HCT116 (cell line): ENCODE results near the gene LTC4S. TPM values are rescaled to one million over a fixed set of nuclear protein-coding genes. Genes with fewer than 3 reads are reported as not detected.
A peak's percentile ranks its signal among the peaks of the same experiment; 100 is the strongest.

ENCODE experiments used
- ATAC-seq: fragments of 200-7000 bp; cut with Tn5 transposase; 2 replicates; pipeline ENCODE4 v1.9.1; 2020; ENCODE audit warnings: mild to moderate bottlenecking, moderate library complexity
- BruUV-seq: library from RNA; stranded (reverse); fragments of 400-500 nt; replicated peaks from 2 replicates; lab custom pipeline; 2021; lab: Mats Ljungman, UMichigan
- CTCF ChIA-PET: fragments of 300-600 bp; sonication (Branson Sonifier 250); formaldehyde crosslinking; loops from one replicate; lab custom pipeline; 2021; ENCODE audit warnings: antibody characterized with exemption; lab: Charles Lee
- POLR2A ChIA-PET: fragments of 300-600, 350-600 bp; sonication (Branson Sonifier 250); formaldehyde crosslinking; loops from one replicate; lab custom pipeline; 2021; ENCODE audit warnings: antibody characterized with exemption; lab: Charles Lee
- RAD21 ChIA-PET, 2 experiments: fragments of 300-600 bp; sonication (Branson Sonifier 250); formaldehyde crosslinking; loops; one replicate each; lab custom pipeline; 2023; ENCODE audit warnings: low total read pairs in 2 of 2; ENCODE audit not compliant: uncharacterized antibody in 2 of 2, unreplicated experiment in 2 of 2, low non-redundant PET in 1 of 2; lab: Charles Lee
- DNase-seq: peaks from one replicate; pipeline ENCODE4 v3.0.0-alpha.2; 2010; ENCODE audit warnings: low read depth, low spot score
- H2AFZ ChIP-seq: fragments of 200-600 bp; shearing (Covaris generic), sonication (generic); 2 replicates; pipeline ENCODE4 v1.6.1; 2017; ENCODE audit warnings: low read depth, mixed run types, mixed read lengths, antibody characterized with exemption, low read length; ENCODE audit not compliant: poor library complexity, severe bottlenecking
- H3K27ac ChIP-seq: 2 replicates; pipeline ENCODE4 v1.5.1; 2012; ENCODE audit warnings: low read depth, low read length
- H3K27me3 ChIP-seq: fragments of 200-600 bp; sonication (generic); 2 replicates; pipeline ENCODE4 v1.6.1; 2016; ENCODE audit warnings: mixed run types, low read length, mixed read lengths; ENCODE audit not compliant: insufficient read depth
- H3K36me3 ChIP-seq, 2 experiments: fragments of 200-500 bp in 1 of 2; fragments of 200-600 bp in 1 of 2; sonication (Bioruptor generic) in 1 of 2; sonication (generic) in 1 of 2; 2 replicates each; pipeline versions ENCODE4 v1.5.1 to v1.6.1; 2014 to 2016; ENCODE audit warnings: low read length in 2 of 2, inconsistent platforms in 1 of 2, mixed read lengths in 1 of 2, mixed run types in 1 of 2; ENCODE audit not compliant: insufficient read depth in 2 of 2, control insufficient read depth in 1 of 2
- H3K4me1 ChIP-seq, 2 experiments: fragments of 200-600 bp in 1 of 2; sonication (generic) in 1 of 2; 2 replicates each; pipeline versions ENCODE4 v1.5.1 to v1.6.1; 2012 to 2017; ENCODE audit warnings: low read length in 2 of 2, inconsistent platforms in 1 of 2, mild to moderate bottlenecking in 1 of 2, mixed read lengths in 1 of 2, mixed run types in 1 of 2, moderate library complexity in 1 of 2; ENCODE audit not compliant: insufficient read depth in 2 of 2, control insufficient read depth in 1 of 2
- H3K4me2 ChIP-seq: fragments of 200-600 bp; sonication (generic); 2 replicates; pipeline ENCODE4 v1.6.1; 2017; ENCODE audit warnings: mixed run types, low read length, mixed read lengths
- H3K4me3 ChIP-seq, 2 experiments: fragments of 200-600 bp in 1 of 2; sonication (generic) in 1 of 2; replicated peaks in 1 of 2; 2 replicates each; pipeline ENCODE4 v1.5.1; 2011 to 2016; ENCODE audit warnings: low read length in 2 of 2, control low read depth in 1 of 2, low read depth in 1 of 2, mild to moderate bottlenecking in 1 of 2, mixed read lengths in 1 of 2, mixed run types in 1 of 2
- H3K79me2 ChIP-seq: fragments of 200-600 bp; sonication (generic); 2 replicates; pipeline ENCODE4 v1.6.1; 2017; ENCODE audit warnings: mild to moderate bottlenecking, mixed run types, low read length, moderate library complexity, mixed read lengths; ENCODE audit not compliant: insufficient read depth
- H3K9ac ChIP-seq: fragments of 200-600 bp; sonication (generic); 2 replicates; pipeline ENCODE4 v1.6.1; 2016; ENCODE audit warnings: low read length, mixed read lengths
- H3K9me2 ChIP-seq: fragments of 200-600 bp; sonication (generic), shearing (Covaris generic); 2 replicates; pipeline ENCODE4 v1.6.1; 2017; ENCODE audit warnings: mixed run types, mild to moderate bottlenecking, moderate library complexity; ENCODE audit not compliant: insufficient read depth
- H3K9me3 ChIP-seq, 2 experiments: fragments of 200-500 bp in 1 of 2; fragments of 200-600 bp in 1 of 2; sonication (Bioruptor generic) in 1 of 2; sonication (generic) in 1 of 2; 2 replicates each; pipeline ENCODE4 v1.6.1; 2014 to 2017; ENCODE audit warnings: low read length in 2 of 2, mixed read lengths in 2 of 2, inconsistent platforms in 1 of 2, low read depth in 1 of 2, mild to moderate bottlenecking in 1 of 2, mixed run types in 1 of 2, moderate library complexity in 1 of 2; ENCODE audit not compliant: control insufficient read depth in 1 of 2, insufficient read depth in 1 of 2
- H4K20me1 ChIP-seq: fragments of 200-600 bp; sonication (generic), shearing (Covaris generic); 2 replicates; pipeline ENCODE4 v1.6.1; 2017; ENCODE audit warnings: mixed run types, mild to moderate bottlenecking, moderate library complexity; ENCODE audit not compliant: insufficient read depth
- CBX3 ChIP-seq: IDR thresholded peaks from 2 replicates; pipeline ENCODE4 v1.6.1; 2012; ENCODE audit warnings: low read depth
- CEBPB ChIP-seq: IDR thresholded peaks from 2 replicates; pipeline ENCODE4 v1.6.1; 2012; ENCODE audit warnings: low read depth
- EGR1 ChIP-seq: IDR thresholded peaks from 2 replicates; pipeline ENCODE4 v1.6.1; 2012; ENCODE audit warnings: low read depth
- ELF1 ChIP-seq: IDR thresholded peaks from 2 replicates; pipeline ENCODE4 v1.6.1; 2012; ENCODE audit warnings: low read depth, borderline replicate concordance
- EZH2 ChIP-seq: fragments of 200-600 bp; sonication (generic); IDR thresholded peaks from 2 replicates; pipeline ENCODE4 v1.6.1; 2017; ENCODE audit warnings: antibody characterized with exemption, mixed run types
- EZH2phosphoT487 ChIP-seq: fragments of 200-600 bp; IDR thresholded peaks from 2 replicates; pipeline ENCODE4 v1.6.1; 2018; ENCODE audit warnings: antibody characterized with exemption, borderline replicate concordance
- FOSL1 ChIP-seq: IDR thresholded peaks from 2 replicates; pipeline ENCODE4 v1.6.1; 2012; ENCODE audit warnings: low read depth
- JUND ChIP-seq: IDR thresholded peaks from 2 replicates; pipeline ENCODE4 v1.6.1; 2012
- POLR2A ChIP-seq: IDR thresholded peaks from 2 replicates; pipeline ENCODE4 v1.7.0; 2011; ENCODE audit warnings: borderline replicate concordance; ENCODE audit not compliant: insufficient read depth, insufficient read length; ENCODE audit errors: extremely low read depth
- RAD21 ChIP-seq: IDR thresholded peaks from 2 replicates; pipeline ENCODE4 v1.6.1; 2012; ENCODE audit warnings: low read depth, mild to moderate bottlenecking
- SIN3A ChIP-seq: IDR thresholded peaks from 2 replicates; pipeline ENCODE4 v1.6.1; 2012; ENCODE audit warnings: low read depth
- SP1 ChIP-seq: IDR thresholded peaks from 2 replicates; pipeline ENCODE4 v1.6.1; 2012; ENCODE audit warnings: low read depth
- SRF ChIP-seq: IDR thresholded peaks from 2 replicates; pipeline ENCODE4 v1.6.1; 2012; ENCODE audit warnings: low read depth
- YY1 ChIP-seq: IDR thresholded peaks from 2 replicates; pipeline ENCODE4 v1.6.1; 2011; ENCODE audit warnings: low read length, low read depth, moderate library complexity, mild to moderate bottlenecking; ENCODE audit not compliant: insufficient replicate concordance; ENCODE audit errors: extremely low read depth
- ZFX ChIP-seq: fragments of 450-650 bp; IDR thresholded peaks from 2 replicates; pipeline ENCODE4 v1.6.1; 2017
- intact Hi-C: fragments of 100-400 bp; cut with micrococcal nuclease; formaldehyde crosslinking; loops from 2 replicates; pipeline ENCODE4 v1.10.0; 2022
- total RNA-seq: library from RNA; stranded (reverse); gene quantifications from one replicate; pipeline ENCODE4 v1.2.1, GENCODE V29; 2021; ENCODE audit not compliant: unreplicated experiment
- TF ChIP-seq, protein P1 (sequence below): IDR thresholded peaks from 2 replicates; pipeline ENCODE4 v1.6.1; 2011; ENCODE audit warnings: mild to moderate bottlenecking, low read length, moderate library complexity; ENCODE audit not compliant: insufficient replicate concordance; ENCODE audit errors: extremely low read depth
- TF ChIP-seq, protein P2 (sequence below): IDR thresholded peaks from 2 replicates; pipeline ENCODE4 v1.6.1; 2012
- TF ChIP-seq, protein P3 (sequence below), 3 experiments: fragments of 200-600 bp in 1 of 3; sonication (generic) in 1 of 3; IDR thresholded peaks in 2 of 3; conservative IDR thresholded peaks in 1 of 3; 2 replicates each; pipeline ENCODE4 v1.5.1; 2012 to 2017; ENCODE audit warnings: low read depth in 2 of 3, low read length in 2 of 3, antibody characterized with exemption in 1 of 3, borderline replicate concordance in 1 of 3, control low read depth in 1 of 3, mild to moderate bottlenecking in 1 of 3, mixed read lengths in 1 of 3, mixed run types in 1 of 3, moderate library complexity in 1 of 3; ENCODE audit not compliant: insufficient read depth in 1 of 3
- TF ChIP-seq, protein P4 (sequence below): IDR thresholded peaks from 2 replicates; pipeline ENCODE4 v1.6.1; 2012

Gene LTC4S
- total RNA-seq, 1 experiment from 2014 or later, result 5.0 TPM

GRCh38 chr5:179817890-179818745, 24.3 kb downstream of the LTC4S start:
- H4K20me1 ChIP-seq, result peaks cover 12% of the 10 kb centered on the region; the same call in 1 of the 2 replicates
- H3K4me3 ChIP-seq, result peak overlapping the region; percentile 31 to 51
- H3K9ac ChIP-seq, result peak overlapping the region; percentile 97
- H3K4me2 ChIP-seq, result peak overlapping the region; percentile 94
- TF ChIP-seq SP1 (no peak), CEBPB (no peak), FOSL1 (no peak), ELF1 (no peak), RAD21 (no peak), EZH2phosphoT487 (no peak), POLR2A (no peak), EZH2 (no peak), ZFX (no peak), SIN3A (no peak), JUND (no peak), SRF (no peak), EGR1 (no peak), YY1 (no peak), CBX3 (no peak)
- TF ChIP-seq, protein P1, sequence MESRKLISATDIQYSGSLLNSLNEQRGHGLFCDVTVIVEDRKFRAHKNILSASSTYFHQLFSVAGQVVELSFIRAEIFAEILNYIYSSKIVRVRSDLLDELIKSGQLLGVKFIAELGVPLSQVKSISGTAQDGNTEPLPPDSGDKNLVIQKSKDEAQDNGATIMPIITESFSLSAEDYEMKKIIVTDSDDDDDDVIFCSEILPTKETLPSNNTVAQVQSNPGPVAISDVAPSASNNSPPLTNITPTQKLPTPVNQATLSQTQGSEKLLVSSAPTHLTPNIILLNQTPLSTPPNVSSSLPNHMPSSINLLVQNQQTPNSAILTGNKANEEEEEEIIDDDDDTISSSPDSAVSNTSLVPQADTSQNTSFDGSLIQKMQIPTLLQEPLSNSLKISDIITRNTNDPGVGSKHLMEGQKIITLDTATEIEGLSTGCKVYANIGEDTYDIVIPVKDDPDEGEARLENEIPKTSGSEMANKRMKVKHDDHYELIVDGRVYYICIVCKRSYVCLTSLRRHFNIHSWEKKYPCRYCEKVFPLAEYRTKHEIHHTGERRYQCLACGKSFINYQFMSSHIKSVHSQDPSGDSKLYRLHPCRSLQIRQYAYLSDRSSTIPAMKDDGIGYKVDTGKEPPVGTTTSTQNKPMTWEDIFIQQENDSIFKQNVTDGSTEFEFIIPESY, result no peak
- TF ChIP-seq, protein P2, sequence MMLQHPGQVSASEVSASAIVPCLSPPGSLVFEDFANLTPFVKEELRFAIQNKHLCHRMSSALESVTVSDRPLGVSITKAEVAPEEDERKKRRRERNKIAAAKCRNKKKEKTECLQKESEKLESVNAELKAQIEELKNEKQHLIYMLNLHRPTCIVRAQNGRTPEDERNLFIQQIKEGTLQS, result no peak
- TF ChIP-seq, protein P3, sequence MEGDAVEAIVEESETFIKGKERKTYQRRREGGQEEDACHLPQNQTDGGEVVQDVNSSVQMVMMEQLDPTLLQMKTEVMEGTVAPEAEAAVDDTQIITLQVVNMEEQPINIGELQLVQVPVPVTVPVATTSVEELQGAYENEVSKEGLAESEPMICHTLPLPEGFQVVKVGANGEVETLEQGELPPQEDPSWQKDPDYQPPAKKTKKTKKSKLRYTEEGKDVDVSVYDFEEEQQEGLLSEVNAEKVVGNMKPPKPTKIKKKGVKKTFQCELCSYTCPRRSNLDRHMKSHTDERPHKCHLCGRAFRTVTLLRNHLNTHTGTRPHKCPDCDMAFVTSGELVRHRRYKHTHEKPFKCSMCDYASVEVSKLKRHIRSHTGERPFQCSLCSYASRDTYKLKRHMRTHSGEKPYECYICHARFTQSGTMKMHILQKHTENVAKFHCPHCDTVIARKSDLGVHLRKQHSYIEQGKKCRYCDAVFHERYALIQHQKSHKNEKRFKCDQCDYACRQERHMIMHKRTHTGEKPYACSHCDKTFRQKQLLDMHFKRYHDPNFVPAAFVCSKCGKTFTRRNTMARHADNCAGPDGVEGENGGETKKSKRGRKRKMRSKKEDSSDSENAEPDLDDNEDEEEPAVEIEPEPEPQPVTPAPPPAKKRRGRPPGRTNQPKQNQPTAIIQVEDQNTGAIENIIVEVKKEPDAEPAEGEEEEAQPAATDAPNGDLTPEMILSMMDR (IDR thresholded peaks at IDR 0.05 in 2 of 3, conservative IDR thresholded peaks at IDR 0.05 in 1 of 3; ENCODE audit: borderline replicate concordance in 1 of 3, insufficient read depth in 1 of 3, low read depth in 2 of 3, low read length in 2 of 3), result no peak
- TF ChIP-seq, protein P4, sequence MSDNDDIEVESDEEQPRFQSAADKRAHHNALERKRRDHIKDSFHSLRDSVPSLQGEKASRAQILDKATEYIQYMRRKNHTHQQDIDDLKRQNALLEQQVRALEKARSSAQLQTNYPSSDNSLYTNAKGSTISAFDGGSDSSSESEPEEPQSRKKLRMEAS, result no peak
- intact Hi-C loops, result no loop called here
- H3K9me3 ChIP-seq, result no peaks in the 10 kb centered on the region
- H3K36me3 ChIP-seq, result peaks cover 11 to 25% of the 10 kb centered on the region in 2 experiments; a peak in 3 of 4 replicates
- CTCF ChIA-PET, result interaction anchor here (0.6 kb wide), 1 partner anchor 22 kb away, joined by 3 read pairs; no protein-coding TSS in a partner anchor
- POLR2A ChIA-PET, result interaction anchor here (0.7 to 1.0 kb wide), 3 partner anchors 194 to 668 kb away, joined by 3 read pairs; partner anchors contain the start of gene HNRNPH1
- TSS peak; percentile 77 for BruUV-seq
- H3K27me3 ChIP-seq, result no peaks in the 10 kb centered on the region
- RAD21 ChIA-PET, result interaction anchor here in 1 of 2 experiments (0.6 kb wide), 1 partner anchor 16 kb away, joined by 3 read pairs; no protein-coding TSS in a partner anchor
- H3K27ac ChIP-seq, result peak overlapping the region; percentile 99
- H2AFZ ChIP-seq, result no peak overlapping the region
- H3K4me1 ChIP-seq, result peaks cover 35 to 52% of the 10 kb centered on the region in 2 experiments
- H3K9me2 ChIP-seq, result no peaks in the 10 kb centered on the region
- ATAC-seq (no peak), DNase-seq (no peak)
- H3K79me2 ChIP-seq, result peaks cover 23% of the 10 kb centered on the region
